ENCODE measurements around the gene DOK4. TPM values are rescaled to one million over a fixed set of nuclear protein-coding genes. Genes with fewer than 3 reads are reported as not detected.

DOK4 gene
- total RNA-seq, 1 experiment from 2014 or later, result 13.1 TPM

- Histone ChIP-seq H3K23ac (ENCODE audit: insufficient read length, low read depth, low read length) (no peak overlapping the region), H4K20me1 (ENCODE audit: control insufficient read depth, insufficient read depth, insufficient read length) (no peaks in the 10 kb centered on the region), H3K79me1 (ENCODE audit: insufficient read depth, low read depth, low read length, poor library complexity, severe bottlenecking) (peaks cover 5% of the 10 kb centered on the region), H3T11ph (ENCODE audit: low read length) (no peak overlapping the region), H2BK5ac (ENCODE audit: insufficient read length, low read length) (no peak overlapping the region), H2AFZ (ENCODE audit: low read length) (no peak overlapping the region), H3K4me2 (ENCODE audit: insufficient read depth, insufficient read length, low read length) (no peak overlapping the region), H4K8ac (replicated peaks; ENCODE audit: insufficient read length, low read depth, low read length) (no peak overlapping the region), H3K4me1 (ENCODE audit: insufficient read depth, low read length) (peaks cover 2% of the 10 kb centered on the region; the same call in 1 of the 2 replicates), H3K4ac (ENCODE audit: low read depth, low read length) (no peak overlapping the region), H4K91ac (ENCODE audit: insufficient read length, low read depth, low read length) (no peak overlapping the region), H2BK12ac (ENCODE audit: insufficient read length, low read depth, low read length) (no peak overlapping the region), H3K23me2 (ENCODE audit: insufficient read length, low read depth, low read length, poor library complexity, severe bottlenecking) (peaks cover 22% of the 10 kb centered on the region), H3K56ac (ENCODE audit: insufficient read length, low read depth, low read length) (no peak overlapping the region), H3K79me2 (ENCODE audit: insufficient read depth, low read length) (no peaks in the 10 kb centered on the region), H2AK5ac (ENCODE audit: insufficient read length, low read length) (no peak overlapping the region), H3K27me3 (ENCODE audit: insufficient read depth, low read length) (no peaks in the 10 kb centered on the region), H2BK15ac (ENCODE audit: low read depth, low read length) (no peak overlapping the region), H2BK120ac (ENCODE audit: low read depth, low read length, poor library complexity, severe bottlenecking) (no peak overlapping the region), H3K18ac (ENCODE audit: insufficient read length, low read depth, low read length) (no peak overlapping the region), H4K5ac (ENCODE audit: insufficient read length, low read depth, low read length) (no peak overlapping the region), H2BK20ac (ENCODE audit: low read depth, low read length, poor library complexity, severe bottlenecking) (no peak overlapping the region), H3K27ac (ENCODE audit: insufficient read length, low read depth, low read length) (no peak overlapping the region), H3K9ac (ENCODE audit: extremely low read depth, insufficient read length, low read length) (no peak overlapping the region), H3K9me3 (ENCODE audit: control insufficient read depth, low read depth, low read length) (no peaks in the 10 kb centered on the region), H3K14ac (ENCODE audit: insufficient read depth, low read length) (no peak overlapping the region)
- TF ChIP-seq, protein P1, sequence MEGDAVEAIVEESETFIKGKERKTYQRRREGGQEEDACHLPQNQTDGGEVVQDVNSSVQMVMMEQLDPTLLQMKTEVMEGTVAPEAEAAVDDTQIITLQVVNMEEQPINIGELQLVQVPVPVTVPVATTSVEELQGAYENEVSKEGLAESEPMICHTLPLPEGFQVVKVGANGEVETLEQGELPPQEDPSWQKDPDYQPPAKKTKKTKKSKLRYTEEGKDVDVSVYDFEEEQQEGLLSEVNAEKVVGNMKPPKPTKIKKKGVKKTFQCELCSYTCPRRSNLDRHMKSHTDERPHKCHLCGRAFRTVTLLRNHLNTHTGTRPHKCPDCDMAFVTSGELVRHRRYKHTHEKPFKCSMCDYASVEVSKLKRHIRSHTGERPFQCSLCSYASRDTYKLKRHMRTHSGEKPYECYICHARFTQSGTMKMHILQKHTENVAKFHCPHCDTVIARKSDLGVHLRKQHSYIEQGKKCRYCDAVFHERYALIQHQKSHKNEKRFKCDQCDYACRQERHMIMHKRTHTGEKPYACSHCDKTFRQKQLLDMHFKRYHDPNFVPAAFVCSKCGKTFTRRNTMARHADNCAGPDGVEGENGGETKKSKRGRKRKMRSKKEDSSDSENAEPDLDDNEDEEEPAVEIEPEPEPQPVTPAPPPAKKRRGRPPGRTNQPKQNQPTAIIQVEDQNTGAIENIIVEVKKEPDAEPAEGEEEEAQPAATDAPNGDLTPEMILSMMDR (conservative IDR thresholded peaks at IDR 0.05), result no peak
- Mint-ChIP-seq H3K27me3 (ENCODE audit: low read depth) (peaks cover 31% of the 10 kb centered on the region), H3K27ac (no peak overlapping the region), H3K4me1 (peaks cover 30 to 45% of the 10 kb centered on the region in 2 experiments), H3K36me3 (ENCODE audit: insufficient read depth in 1 of 3, low read depth in 3 of 3) (peaks cover 0 to 2% (median 0%) of the 10 kb centered on the region in 3 experiments; a peak in 2 of 7 replicates), H3K9me3 (peaks cover 2 to 7% of the 10 kb centered on the region in 2 experiments; a peak in 3 of 5 replicates), H3K4me3 (0 out of 5 replicates have a peak overlapping the region, but pooled peaks of 1 of the 2 experiments have one; percentile 20)
- no peak for DNase-seq
- no CpG with 5 or more reads among the region's 19 CpGs for WGBS (ENCODE audit: extremely low coverage, insufficient read length, low lambda C conversion rate)
Observed at GRCh38 chr16:57483725-57484514, 2.4 kb downstream of the DOK4 start.

All from H9 (cell line).